OCI-LY1 (cell line): ENCODE measurements around the gene MVB12A.

Source experiments
- H2AFZ ChIP-seq: fragments of 200-600 bp; sonication (generic), shearing (Covaris generic); 2 replicates; pipeline ENCODE4 v1.6.0; 2014; ENCODE audit warnings: antibody characterized with exemption, mild to moderate bottlenecking, low read length
- H3F3A ChIP-seq: fragments of 200-600 bp; sonication (generic), shearing (Covaris generic); 2 replicates; pipeline ENCODE4 v1.6.0; 2014; ENCODE audit warnings: mild to moderate bottlenecking, antibody characterized with exemption, low read length, moderate library complexity; ENCODE audit not compliant: insufficient read depth
- H3K27ac ChIP-seq: fragments of 200-600 bp; sonication (generic); 2 replicates; pipeline ENCODE4 v1.5.1; 2014; ENCODE audit warnings: low read length, mixed run types, mild to moderate bottlenecking, low read depth; ENCODE audit not compliant: poor library complexity, severe bottlenecking
- H3K27me3 ChIP-seq: fragments of 200-600 bp; sonication (generic); 2 replicates; pipeline ENCODE4 v1.6.0; 2014; ENCODE audit warnings: antibody characterized with exemption, mild to moderate bottlenecking, low read length, moderate library complexity; ENCODE audit not compliant: insufficient read depth
- H3K36me3 ChIP-seq: fragments of 200-600 bp; sonication (generic); 2 replicates; pipeline ENCODE4 v1.6.1; 2014; ENCODE audit warnings: mild to moderate bottlenecking, antibody characterized with exemption, low read length, moderate library complexity, mixed read lengths; ENCODE audit not compliant: insufficient read depth
- H3K4me1 ChIP-seq: fragments of 200-600 bp; sonication (generic); 2 replicates; pipeline ENCODE4 v1.5.1; 2014; ENCODE audit warnings: mild to moderate bottlenecking, low read length, moderate library complexity; ENCODE audit not compliant: insufficient read depth, severe bottlenecking
- H3K4me2 ChIP-seq: fragments of 200-600 bp; sonication (generic), shearing (Covaris generic); 2 replicates; pipeline ENCODE4 v1.6.1; 2014; ENCODE audit warnings: low read length
- H3K4me3 ChIP-seq: fragments of 200-600 bp; sonication (generic); 2 replicates; pipeline ENCODE4 v1.5.1; 2014; ENCODE audit warnings: low read length, low read depth, mild to moderate bottlenecking, mixed read lengths; ENCODE audit not compliant: poor library complexity, severe bottlenecking
- H3K79me2 ChIP-seq: fragments of 200-600 bp; shearing (Covaris generic); 2 replicates; pipeline ENCODE4 v1.6.1; 2016; ENCODE audit warnings: mixed run types, low read length, mixed read lengths; ENCODE audit not compliant: insufficient read depth
- H3K9ac ChIP-seq: fragments of 200-600 bp; sonication (generic), shearing (Covaris generic); 2 replicates; pipeline ENCODE4 v1.6.1; 2014; ENCODE audit warnings: mild to moderate bottlenecking, low read length, mixed read lengths
- H3K9me2 ChIP-seq: fragments of 200-600 bp; sonication (generic), shearing (Covaris generic); 2 replicates; pipeline ENCODE4 v1.6.1; 2014; ENCODE audit warnings: low read depth, mild to moderate bottlenecking, low read length, mixed read lengths
- H3K9me3 ChIP-seq: fragments of 200-600 bp; shearing (Covaris generic); 2 replicates; pipeline ENCODE4 v1.6.1; 2014; ENCODE audit warnings: low read length, mixed read lengths
- H4K20me1 ChIP-seq: fragments of 200-600 bp; sonication (generic), shearing (Covaris generic); 2 replicates; pipeline ENCODE4 v1.6.0; 2016; ENCODE audit warnings: mild to moderate bottlenecking, low read length; ENCODE audit not compliant: insufficient read depth
- CTCF ChIP-seq: fragments of 200-600 bp; sonication (generic), shearing (Covaris generic); IDR thresholded peaks from 2 replicates; pipeline ENCODE4 v1.5.1; 2017; ENCODE audit warnings: mild to moderate bottlenecking, antibody characterized with exemption, low read length, moderate library complexity, mixed read lengths
- EZH2 ChIP-seq: fragments of 200-600 bp; sonication (generic), shearing (Covaris generic); IDR thresholded peaks from 2 replicates; pipeline ENCODE4 v1.8.0; 2017; ENCODE audit warnings: borderline replicate concordance, mixed run types, mild to moderate bottlenecking, antibody characterized with exemption, low read length, moderate library complexity, mixed read lengths

Gene MVB12A

GRCh38 chr19:17405250-17406045, 14.4 kb upstream of the MVB12A start, which contains the start of gene BST2:
BST2 (minus strand) TSS chr19:17405630; CDS start chr19:17405575, 55 bp downstream.
- Histone ChIP-seq H3K4me2 (peak within 1 kb of the TSS; percentile 94), H3K9ac (peak within 1 kb of the TSS; percentile 70), H4K20me1 (no peaks in the 10 kb centered on the region), H3K27ac (peak within 1 kb of the TSS; percentile 85), H2AFZ (no peak within 1 kb of the TSS), H3F3A (no peaks in the 10 kb centered on the region), H3K79me2 (peaks cover 11% of the 10 kb centered on the region), H3K36me3 (peaks cover 20% of the 10 kb centered on the region), H3K9me3 (no peaks in the 10 kb centered on the region), H3K27me3 (no peaks in the 10 kb centered on the region), H3K4me3 (peak within 1 kb of the TSS; percentile 69), H3K4me1 (peaks cover 34% of the 10 kb centered on the region), H3K9me2 (no peaks in the 10 kb centered on the region)
- TF ChIP-seq CTCF (no peak), EZH2 (no peak)

- Histone ChIP-seq H3K4me2 (peak overlapping the region; percentile 94), H3K27me3 (no peaks in the 10 kb centered on the region), H3K27ac (peak overlapping the region; percentile 85), H3K4me1 (peaks cover 34% of the 10 kb centered on the region), H3K4me3 (peak overlapping the region; percentile 69), H3F3A (no peaks in the 10 kb centered on the region), H2AFZ (no peak overlapping the region), H3K79me2 (peaks cover 11% of the 10 kb centered on the region), H3K36me3 (peaks cover 16% of the 10 kb centered on the region), H3K9ac (peak overlapping the region; percentile 70), H3K9me3 (no peaks in the 10 kb centered on the region), H4K20me1 (no peaks in the 10 kb centered on the region), H3K9me2 (no peaks in the 10 kb centered on the region)
- TF ChIP-seq EZH2 (no peak), CTCF (no peak)
These were observed 13.6 kb upstream of the MVB12A start for GRCh38 chr19:17406046-17406886.

GRCh38 chr19:17406887-17407196, 13.0 kb upstream of the MVB12A start:
- peak overlapping the region; percentile 70 for H3K9ac ChIP-seq
- H3K4me3 ChIP-seq: peak overlapping the region; percentile 69
- H3K79me2 ChIP-seq: peaks cover 11% of the 10 kb centered on the region

More at GRCh38 chr19:17406887-17407196, 13.0 kb upstream of the MVB12A start:
- Histone ChIP-seq H4K20me1 (no peaks in the 10 kb centered on the region), H3K4me1 (peaks cover 38% of the 10 kb centered on the region), H3K4me2 (peak overlapping the region; percentile 94), H3K27ac (peak overlapping the region; percentile 85), H3K36me3 (peaks cover 17% of the 10 kb centered on the region), H3K9me2 (no peaks in the 10 kb centered on the region), H3K27me3 (no peaks in the 10 kb centered on the region), H3F3A (no peaks in the 10 kb centered on the region), H2AFZ (no peak overlapping the region), H3K9me3 (no peaks in the 10 kb centered on the region)
- TF ChIP-seq CTCF: no peak
